DMS 273 (cell line): Measurements from ENCODE around the gene RPTOR.
"Not testable (repeated sequence)": the region's sequence is repeated elsewhere in the genome, so short reads cannot be mapped to it uniquely, and the experiment has no call there.

Source experiments
- DNase-seq: peaks from one replicate; lab custom pipeline; 2025; ENCODE audit not compliant: unreplicated experiment; lab: John Stamatoyannopoulos, UW

Gene RPTOR

DNA sequence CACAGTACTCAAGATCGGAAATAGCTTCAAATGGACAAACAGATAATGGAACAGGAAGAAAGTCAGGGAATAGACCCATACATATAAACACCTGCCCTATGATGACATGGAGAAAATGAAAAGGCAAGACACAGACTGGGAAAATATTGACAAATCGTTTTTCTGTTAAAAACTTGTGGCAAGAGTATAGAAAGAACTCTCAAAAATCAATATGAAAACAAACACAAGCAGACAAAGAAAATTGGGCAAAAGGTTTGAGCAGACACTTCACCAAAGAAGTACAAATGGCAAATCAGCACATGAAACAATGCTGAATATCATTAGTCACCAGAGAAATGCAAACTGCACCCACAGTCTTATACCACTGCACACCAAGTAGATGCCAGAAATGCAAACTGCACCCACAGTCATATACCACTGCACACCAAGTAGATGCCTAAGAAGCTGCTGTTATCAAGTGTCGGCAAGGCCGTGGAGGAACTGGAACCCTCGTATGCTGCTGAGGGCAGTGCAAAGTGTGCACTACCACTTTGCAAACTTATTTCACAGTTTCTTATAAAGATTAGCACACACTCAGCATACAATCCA, 323.5 kb downstream of the RPTOR start:
- DNase-seq, result no peak

DNA sequence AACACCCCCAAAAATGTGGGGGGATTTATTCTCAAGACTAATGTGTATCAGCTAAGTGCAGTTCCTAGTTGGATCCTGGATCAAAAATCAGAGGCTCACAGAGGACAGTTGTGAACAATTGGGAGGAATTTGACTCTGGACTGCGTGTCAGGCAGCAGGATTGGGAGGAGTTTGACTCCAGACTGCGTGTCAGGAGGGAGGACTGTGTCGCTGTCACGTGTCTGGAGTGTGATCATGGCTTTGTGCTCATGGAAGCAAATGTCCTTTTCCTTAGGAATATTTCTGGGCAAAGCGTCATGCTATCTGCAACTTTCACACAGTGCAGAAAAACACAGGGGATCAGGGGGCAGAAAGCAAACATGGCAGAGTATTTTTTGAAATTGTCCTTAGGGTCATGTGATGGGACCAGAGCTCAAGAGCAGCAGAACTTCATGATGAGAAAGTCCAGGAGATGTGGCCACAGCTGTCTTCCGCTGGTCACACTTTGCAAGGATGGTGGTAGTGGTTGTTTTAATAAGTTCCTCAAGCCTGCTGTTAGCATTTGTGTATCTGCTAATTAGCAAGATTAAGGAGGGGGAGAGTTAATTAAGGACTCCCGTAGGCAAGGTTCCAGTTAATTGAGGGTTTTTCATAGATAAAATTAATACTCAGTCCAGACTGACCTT, 325.0 kb downstream of the RPTOR start:
- DNase-seq, result no peak

DNA sequence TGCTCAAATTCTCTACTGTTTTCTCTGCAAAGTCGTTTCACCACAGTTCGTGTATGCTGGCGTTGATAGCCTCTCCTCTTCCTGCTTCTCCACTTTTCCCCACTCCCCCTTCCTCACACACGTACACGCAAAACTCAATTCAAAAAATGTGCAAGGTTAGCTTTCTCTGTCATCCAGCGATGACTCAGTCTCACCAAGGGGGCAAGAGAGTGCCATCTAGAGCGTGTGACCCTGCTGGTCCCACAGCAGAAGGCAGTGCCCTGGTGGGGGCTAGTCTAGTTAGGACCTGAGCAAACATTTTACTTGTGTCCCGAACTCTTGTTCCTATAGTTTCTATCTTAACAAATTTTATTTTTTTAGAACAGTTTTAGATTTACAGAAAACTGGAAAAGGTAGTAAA, 325.8 kb downstream of the RPTOR start:
- DNase-seq, result no peak

DNA sequence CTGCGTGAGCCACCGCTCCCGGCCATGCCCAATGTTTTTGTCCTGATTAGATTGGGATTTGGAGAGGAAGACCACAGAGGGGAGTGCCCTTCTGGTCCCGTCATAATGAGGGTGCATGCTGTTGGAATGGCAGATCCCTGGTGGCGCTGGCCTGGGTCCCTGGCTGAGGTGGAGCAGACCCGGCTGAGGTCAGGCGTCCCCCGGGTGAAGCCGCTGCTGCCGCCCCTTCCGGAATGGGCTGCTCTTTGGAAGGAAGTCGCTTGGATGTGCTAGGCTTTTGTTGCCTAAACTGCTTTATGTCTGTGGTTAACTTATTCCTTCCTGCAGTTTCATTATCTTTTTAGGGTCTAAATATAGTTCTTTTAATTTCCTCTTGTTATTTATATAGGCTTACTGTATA, 326.7 kb downstream of the RPTOR start:
- no peak for DNase-seq

DNA sequence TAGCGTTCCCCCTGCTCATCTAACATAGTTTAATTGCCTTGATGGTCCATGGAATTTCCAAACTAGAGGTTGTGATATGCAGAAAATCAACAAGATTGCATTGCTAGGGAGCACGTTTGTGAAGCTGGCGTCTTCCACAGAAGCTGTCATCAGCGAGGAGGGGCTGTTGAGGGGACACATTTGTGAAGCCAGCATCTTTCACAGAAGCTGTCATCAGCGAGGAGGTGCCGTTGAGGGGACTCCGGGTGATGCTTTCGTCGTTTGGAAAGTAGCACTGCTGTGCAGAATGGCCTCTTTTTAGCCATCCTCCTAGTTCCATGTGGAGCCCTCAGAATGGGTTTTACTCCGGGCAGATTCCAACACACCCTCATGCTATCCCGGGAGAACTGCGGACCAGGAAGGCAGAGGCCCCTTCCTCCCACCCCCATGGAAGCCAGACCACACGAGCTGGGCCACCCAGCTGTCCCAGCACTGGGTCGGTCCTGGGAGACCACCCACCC, 327.4 kb downstream of the RPTOR start:
- DNase-seq, result no peak

DNA sequence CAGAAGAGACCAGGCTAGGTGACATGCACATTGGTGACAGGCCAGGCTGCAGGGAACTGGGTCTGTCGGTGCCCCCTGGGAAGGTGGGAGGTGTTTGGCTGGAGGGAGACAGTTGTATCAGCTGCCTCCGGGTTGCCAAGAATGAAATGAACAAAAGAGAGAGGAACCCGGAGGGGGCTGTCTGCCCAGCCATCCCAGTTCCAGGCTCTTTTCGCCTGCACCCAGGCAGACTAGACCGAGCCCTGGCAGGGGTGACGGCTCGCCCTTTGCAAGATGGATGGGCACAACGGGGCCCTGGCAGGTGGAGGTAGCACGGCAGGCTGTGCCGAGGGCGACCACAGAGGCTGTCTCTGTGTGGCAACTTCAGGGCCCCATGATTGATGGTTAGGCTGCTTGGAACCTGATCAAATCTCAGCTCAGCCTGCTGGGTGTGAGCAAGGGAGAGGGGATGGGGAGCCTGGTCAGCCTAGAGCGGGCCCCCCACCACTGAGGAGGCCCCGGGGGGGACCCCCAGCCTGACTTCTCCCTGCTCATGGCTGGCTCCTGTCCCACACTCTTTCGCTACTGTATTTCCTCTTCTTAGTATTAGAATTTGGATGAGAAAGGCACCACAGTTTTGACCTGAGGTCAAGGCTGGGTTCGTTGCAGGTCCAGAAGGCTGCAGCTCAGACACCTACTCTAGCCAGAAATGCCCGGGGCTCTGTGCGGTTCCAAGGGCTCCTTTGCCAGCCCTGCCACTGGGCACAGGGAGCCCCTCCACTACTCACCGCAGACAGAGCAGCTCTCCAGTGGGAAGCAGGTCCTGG, 328.1 kb downstream of the RPTOR start:
- no peak for DNase-seq

DNA sequence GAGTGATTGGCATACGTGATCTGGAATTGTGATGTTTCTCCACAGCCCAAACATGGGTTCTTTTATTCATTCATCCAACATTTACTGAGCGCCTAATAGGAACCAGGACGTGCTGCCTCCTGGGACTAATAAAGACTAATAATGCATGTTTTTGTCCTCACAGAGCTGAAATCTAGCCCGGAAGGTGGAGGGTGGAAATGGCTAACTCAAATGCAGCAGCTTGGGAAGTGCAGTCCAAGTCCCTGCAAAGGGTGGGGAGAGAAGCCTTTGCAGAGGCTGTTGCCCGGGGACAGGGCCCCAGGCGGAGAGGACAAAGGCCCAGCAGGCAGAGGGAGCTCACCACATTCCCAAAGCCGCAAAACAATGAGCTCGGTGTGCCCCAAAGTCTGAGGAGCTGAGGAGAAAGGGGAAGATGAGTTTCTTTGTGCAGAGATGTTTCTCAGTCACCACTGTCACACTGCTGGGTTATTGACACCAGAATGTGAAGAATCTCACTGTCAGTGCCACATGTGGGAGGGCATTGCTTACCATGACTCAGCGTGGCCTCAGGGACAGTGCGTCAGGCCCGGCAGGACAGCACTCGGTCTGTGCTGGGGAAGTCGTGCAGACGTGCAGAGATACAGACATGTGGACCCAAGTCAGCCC, 328.8 kb downstream of the RPTOR start:
- no peak for DNase-seq

DNA sequence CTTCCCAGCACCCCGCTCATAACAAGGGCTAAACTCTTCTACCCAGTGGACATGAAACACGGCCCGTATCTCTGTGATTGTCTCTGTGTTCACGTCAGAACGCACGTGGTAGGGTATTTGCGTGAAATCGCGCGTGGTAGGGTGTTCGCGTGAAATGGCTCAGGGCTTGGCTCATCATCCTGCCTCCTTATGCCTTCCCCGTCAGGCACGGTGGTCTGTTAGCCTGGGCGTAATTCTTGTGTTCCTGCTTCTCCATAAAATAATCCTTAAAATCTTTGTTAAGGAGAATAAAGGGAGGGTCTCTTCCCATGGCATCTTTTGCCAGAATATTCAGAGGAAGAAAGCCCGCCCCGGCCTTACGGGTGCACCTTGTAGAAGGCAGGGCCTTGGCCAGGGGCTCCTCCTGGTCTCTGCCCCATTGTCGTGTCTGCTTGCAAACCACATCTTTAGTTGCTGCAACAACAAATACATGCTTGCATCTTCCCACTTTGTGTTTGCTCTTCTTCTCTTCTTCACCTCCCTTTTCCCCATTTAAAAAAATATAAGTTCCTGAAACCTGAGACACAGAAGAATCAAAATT, 330.3 kb downstream of the RPTOR start:
- DNase-seq, result no peak

DNA sequence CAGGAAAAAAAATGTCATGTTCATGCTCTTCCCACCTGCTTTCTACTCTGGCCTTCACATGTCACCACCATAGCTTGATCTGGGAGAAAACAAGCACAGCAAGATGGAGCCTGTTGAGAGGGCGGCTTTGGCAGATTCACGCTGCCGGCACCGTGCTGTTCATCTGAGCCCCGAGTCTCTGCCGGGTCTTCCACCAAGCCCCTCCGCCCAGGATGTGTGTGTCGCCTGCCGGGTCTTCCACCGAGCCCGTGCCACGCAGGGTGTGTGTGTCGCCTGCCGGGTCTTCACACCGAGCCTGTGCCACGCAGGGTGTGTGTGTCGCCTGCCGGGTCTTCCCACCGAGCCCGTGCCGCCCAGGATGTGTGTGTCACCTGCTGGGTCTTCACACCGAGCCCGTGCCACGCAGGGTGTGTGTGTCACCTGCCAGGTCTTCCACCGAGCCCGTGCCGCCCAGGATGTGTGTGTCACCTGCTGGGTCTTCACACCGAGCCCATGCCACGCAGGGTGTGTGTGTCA, 330.9 kb downstream of the RPTOR start:
- not testable (repeated sequence) for DNase-seq

DNA sequence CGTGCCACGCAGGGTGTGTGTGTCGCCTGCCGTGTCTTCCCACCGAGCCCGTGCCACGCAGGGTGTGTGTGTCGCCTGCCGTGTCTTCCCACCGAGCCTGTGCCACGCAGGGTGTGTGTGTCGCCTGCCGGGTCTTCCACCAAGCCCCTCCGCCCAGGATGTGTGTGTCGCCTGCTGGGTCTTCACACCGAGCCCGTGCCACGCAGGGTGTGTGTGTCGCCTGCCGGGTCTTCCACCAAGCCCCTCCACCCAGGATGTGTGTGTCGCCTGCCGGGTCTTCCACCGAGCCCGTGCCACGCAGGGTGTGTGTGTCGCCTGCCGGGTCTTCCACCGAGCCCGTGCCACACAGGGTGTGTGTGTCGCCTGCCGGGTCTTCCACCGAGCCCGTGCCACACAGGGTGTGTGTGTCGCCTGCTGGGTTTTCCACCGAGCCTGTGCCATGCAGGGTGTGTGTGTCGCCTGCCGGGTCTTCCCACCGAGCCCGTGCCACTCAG, 331.9 kb downstream of the RPTOR start:
- not testable (repeated sequence) for DNase-seq

DNA sequence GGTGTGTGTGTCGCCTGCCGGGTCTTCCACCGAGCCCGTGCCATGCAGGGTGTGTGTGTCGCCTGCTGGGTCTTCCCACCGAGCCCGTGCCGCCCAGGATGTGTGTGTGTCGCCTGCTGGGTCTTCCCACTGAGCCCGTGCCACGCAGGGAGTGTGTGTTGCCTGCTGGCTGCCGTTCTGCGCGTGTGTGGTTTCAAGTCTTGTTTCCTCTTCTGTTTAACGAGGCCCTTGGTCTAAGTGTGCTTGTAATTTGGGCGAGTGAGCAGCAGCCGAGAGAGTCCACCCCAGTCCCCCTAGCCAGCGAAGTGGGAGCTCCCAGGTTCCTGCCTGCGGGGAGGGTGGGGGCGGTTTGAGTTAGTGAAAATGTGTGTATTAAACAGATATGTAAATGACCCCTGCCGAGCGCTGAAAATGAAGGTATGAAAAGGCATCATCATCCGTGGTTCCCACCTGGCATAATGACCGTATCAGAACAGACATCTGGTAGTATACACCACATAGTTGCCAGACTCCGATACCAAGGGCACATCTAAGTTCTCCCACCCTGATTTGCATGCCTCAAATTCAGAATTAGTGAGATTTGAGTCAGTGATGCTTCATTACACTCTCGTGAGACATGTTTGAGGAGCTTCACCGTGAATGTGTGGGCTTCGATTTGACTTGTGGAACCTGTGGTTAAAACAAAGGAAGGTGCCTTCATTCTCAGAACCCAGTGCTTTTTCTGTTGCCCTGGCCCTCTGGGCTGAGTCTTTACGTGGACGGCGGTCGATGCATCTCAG, 332.5 kb downstream of the RPTOR start:
- DNase-seq, result no peak

DNA sequence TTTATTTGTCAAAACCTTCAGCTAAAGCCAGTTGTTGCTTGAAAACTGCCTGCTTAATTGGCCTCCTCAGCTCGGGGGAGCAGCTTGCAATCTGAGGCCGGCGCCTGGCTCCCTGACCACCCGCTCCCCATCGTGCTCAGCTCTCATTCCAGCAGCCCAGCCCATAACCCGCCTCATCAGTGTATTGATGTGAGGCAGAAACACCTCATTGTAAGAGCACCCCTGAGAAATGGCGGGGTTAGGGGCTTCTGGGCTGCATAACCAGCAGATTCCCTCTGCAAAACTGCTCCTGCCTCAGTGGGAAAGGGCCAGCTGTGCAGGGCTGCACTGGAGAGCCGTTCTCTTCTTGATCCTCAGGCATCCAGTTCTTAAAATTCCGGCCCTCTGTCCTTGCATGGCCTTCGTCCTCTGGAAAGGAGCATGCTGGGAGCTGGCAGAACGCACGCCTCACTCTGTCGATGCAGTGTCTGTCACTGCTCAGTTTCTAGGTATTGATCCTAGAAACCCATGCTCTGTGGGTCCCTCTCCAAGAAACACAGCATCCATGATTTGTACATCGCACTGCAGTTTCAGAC, 333.2 kb downstream of the RPTOR start:
- DNase-seq, result no peak

DNA sequence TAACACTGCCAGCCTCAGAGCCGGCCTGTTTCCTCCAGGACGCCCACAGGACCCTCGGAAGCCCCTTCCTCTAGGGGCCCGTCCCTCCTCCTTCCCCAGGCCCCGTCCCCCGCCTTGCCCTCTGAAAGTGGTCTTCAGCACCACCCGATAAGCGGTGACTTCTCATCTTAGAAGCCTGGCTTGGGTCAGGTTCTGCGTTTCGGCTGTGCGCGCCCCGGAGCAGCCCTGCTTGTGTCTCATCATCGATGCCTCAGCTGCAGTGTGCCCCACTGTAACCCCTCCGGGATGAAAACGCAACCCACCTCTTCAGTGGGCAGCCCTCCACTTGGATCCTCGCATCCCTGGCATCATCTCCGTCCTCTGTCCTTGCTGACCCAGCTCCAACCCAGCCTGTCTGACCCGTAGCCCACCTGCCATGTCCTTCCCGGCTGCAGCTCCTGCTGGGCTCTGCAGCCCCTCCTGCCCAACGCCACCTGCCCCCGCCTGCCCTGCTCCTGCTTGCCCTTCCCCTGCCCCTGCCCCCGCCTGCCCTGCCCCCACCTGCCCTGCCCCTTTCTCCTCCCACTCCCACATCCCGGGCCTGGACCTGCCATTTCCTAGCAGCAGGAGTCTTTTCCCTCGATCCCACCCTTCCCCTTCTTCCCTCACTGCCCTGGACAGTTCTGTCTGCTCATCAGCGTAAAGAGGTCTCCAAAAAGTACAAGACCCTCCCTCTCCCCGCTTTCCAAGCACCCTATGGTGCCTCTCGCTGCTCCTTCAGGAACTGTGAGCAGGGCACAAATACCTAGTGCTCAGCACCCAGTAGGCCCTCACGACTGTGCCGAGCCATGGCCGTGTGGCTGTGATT, 334.5 kb downstream of the RPTOR start:
- DNase-seq, result no peak

DNA sequence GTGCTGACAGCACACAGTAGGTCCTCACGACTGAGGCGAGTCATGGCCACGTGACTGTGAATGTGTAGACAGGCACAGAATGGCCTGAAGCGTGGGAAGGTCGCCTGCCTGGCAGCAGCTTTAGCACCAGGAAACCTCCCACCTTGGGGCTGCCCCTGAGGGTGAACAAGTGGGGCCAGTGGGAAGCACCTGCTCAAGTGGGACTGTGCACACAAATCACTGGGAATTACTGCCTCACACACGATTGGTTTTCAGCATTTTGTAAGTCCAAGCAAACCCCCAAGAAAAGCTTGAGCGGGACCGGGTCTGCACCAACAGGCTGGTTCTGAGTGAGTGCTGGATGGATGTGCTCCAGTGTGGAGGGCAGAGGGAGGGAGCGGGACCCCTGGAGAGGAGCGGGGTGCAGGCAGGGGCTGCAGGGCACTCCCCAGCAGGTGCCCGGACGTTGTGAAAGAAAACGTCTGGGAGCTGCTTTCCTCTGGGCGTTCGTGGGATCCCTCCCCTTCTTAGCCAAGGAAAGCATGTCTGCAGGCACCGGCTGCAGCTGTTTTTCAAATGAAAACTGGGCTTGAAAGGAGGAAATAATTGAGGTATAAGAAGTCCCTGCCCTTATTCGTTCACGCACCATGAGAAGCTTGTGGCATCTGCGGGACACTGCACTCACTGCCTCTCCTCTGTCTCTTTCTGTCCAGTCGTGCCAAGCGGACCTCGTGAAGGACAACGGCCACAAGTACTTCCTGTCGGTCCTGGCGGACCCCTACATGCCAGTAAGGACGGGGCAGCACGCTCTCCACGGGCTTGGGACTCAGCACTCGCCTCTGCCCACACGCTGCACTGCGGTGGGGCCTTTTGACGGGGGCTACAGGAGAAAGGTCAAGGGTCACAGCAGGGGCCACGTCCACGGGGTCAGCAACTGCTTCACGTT, 335.3 kb downstream of the RPTOR start:
- no peak for DNase-seq

DNA sequence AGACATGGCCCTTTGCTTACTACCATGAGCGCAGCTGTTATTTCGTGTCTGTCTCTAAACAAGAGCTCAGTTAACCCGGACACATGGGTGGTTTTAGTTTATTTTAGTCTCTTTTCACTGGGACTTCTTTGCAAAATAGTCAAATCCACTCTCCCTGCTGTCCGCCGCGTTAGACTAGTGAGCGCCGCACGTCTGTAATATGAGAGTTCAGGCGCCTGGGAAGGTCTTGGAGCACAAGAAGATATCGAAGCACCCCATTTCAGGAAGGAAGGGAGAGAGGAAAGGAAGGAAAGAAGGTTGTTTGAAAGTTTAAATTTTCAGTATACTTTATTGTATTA, 336.0 kb downstream of the RPTOR start:
- DNase-seq, result no peak

DNA sequence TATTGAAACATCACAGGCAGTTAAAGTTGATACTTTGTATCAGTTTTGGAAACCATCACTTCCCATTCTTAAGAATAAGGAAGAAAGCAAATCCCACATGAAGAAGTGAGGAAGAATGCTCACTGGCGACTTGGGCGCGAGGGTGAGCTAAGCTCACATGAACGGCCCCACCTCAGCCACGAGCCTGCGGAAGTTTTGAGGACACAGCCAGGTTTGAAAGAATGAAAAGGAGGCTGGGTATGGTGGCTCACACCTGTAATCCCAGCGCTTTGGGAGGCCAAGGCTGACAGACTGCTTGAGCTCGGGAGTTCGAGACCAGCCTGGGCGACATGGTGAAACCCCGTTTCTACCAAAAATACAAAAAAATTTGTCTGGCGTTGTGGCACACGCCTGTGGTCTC, 336.7 kb downstream of the RPTOR start:
- DNase-seq, result no peak

DNA sequence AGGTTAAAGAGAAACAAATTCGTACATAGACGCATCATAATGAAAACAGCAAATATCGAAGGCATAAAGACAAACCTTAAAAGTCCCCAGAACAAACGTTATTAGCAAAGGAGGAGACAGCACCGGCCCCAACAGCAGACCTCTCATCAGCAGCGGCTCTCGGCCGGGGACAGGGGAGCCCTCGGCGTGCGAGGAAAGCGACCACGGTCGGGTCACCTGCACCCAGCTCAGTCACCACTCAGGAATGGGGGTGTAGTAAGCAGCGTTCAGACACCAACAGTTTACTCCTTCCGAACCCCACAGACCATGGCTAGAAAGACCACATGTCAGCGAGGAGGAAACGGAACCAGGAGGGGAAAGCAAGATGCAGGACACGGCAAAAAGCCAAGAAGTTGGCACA, 337.7 kb downstream of the RPTOR start:
- no peak for DNase-seq
